PC-3 (cell line): ENCODE data around the gene PADI1. TPM values are rescaled to one million over a fixed set of nuclear protein-coding genes. Genes with fewer than 3 reads are reported as not detected.

ENCODE experiments used
- ATAC-seq: fragments of 200-7000 bp; cut with Tn5 transposase; 2 replicates; pipeline ENCODE4 v1.9.1; 2020; ENCODE audit warnings: mild to moderate bottlenecking, moderate library complexity
- BruUV-seq: library from RNA; stranded (reverse); fragments of 400-500 nt; replicated peaks from 2 replicates; lab custom pipeline; 2021; lab: Mats Ljungman, UMichigan
- CTCF ChIA-PET: fragments of 300-600 bp; sonication (Branson Sonifier 250); formaldehyde crosslinking; loops from one replicate; lab custom pipeline; 2022; ENCODE audit warnings: antibody characterized with exemption; lab: Charles Lee
- POLR2A ChIA-PET: fragments of 300-600 bp; sonication (Branson Sonifier 250); formaldehyde crosslinking; loops from one replicate; lab custom pipeline; 2022; ENCODE audit warnings: antibody characterized with exemption; ENCODE audit not compliant: unreplicated experiment; lab: Charles Lee
- DNase-seq: peaks from one replicate; pipeline ENCODE4 v3.0.0-alpha.2; 2015
- H2AFZ ChIP-seq: fragments of 300-600 bp; sonication (generic); 2 replicates; pipeline ENCODE4 v1.6.0; 2016; ENCODE audit warnings: antibody characterized with exemption, low read length
- H3F3A ChIP-seq: fragments of 300-600 bp; sonication (generic); one replicate; pipeline ENCODE4 v1.6.0; 2017; ENCODE audit warnings: antibody characterized with exemption, low read length, control low read depth, mild to moderate bottlenecking; ENCODE audit not compliant: unreplicated experiment
- H3K27ac ChIP-seq: fragments of 300-600 bp; sonication (generic); 2 replicates; pipeline ENCODE4 v1.5.1; 2016; ENCODE audit warnings: mild to moderate bottlenecking, low read length
- H3K27me3 ChIP-seq: fragments of 300-600 bp; sonication (generic); 2 replicates; pipeline ENCODE4 v1.6.1; 2016; ENCODE audit warnings: low read length, mixed read lengths
- H3K36me3 ChIP-seq: fragments of 300-600 bp; sonication (generic); 2 replicates; pipeline ENCODE4 v1.6.1; 2016; ENCODE audit warnings: low read depth, mixed run types, low read length, mixed read lengths
- H3K4me1 ChIP-seq: fragments of 300-600 bp; sonication (generic); 2 replicates; pipeline ENCODE4 v1.5.1; 2016; ENCODE audit warnings: low read length; ENCODE audit not compliant: insufficient read depth
- H3K4me2 ChIP-seq: fragments of 300-600 bp; sonication (generic); 2 replicates; pipeline ENCODE4 v1.6.0; 2016; ENCODE audit warnings: low read length
- H3K4me3 ChIP-seq: fragments of 300-600 bp; sonication (generic); 2 replicates; pipeline ENCODE4 v1.5.1; 2016; ENCODE audit warnings: mild to moderate bottlenecking, low read length, mixed read lengths
- H3K79me2 ChIP-seq: fragments of 300-600 bp; sonication (generic); 2 replicates; pipeline ENCODE4 v1.6.1; 2017; ENCODE audit warnings: low read length, mixed read lengths
- H3K9ac ChIP-seq: fragments of 300-600 bp; sonication (generic); 2 replicates; pipeline ENCODE4 v1.6.0; 2016; ENCODE audit warnings: mild to moderate bottlenecking, low read length
- H3K9me2 ChIP-seq: fragments of 300-600 bp; sonication (generic); replicated peaks from 2 replicates; pipeline ENCODE4 v1.6.1; 2016; ENCODE audit warnings: mixed run types, low read length, mixed read lengths
- H3K9me3 ChIP-seq: fragments of 300-600 bp; sonication (generic); 2 replicates; pipeline ENCODE4 v1.6.1; 2016; ENCODE audit warnings: low read length, mixed read lengths
- H4K20me1 ChIP-seq: fragments of 300-600 bp; sonication (generic); 2 replicates; pipeline ENCODE4 v1.6.1; 2016; ENCODE audit warnings: low read length, mixed read lengths
- CTCF ChIP-seq: fragments of 300-600 bp; sonication (generic); conservative IDR thresholded peaks from 2 replicates; pipeline ENCODE4 v1.5.1; 2017; ENCODE audit warnings: antibody characterized with exemption, low read depth, mild to moderate bottlenecking, low read length
- EZH2 ChIP-seq: fragments of 300-600 bp; sonication (generic); IDR thresholded peaks from one replicate; pipeline ENCODE4 v1.6.1; 2017; ENCODE audit warnings: antibody characterized with exemption, mild to moderate bottlenecking, low read length; ENCODE audit not compliant: unreplicated experiment
- EZH2phosphoT487 ChIP-seq: fragments of 300-600 bp; sonication (generic); IDR thresholded peaks from 2 replicates; pipeline ENCODE4 v1.6.1; 2018; ENCODE audit warnings: mild to moderate bottlenecking, antibody characterized with exemption, low read length, borderline replicate concordance
- intact Hi-C: fragments of 100-400 bp; cut with micrococcal nuclease; formaldehyde crosslinking; loops from 2 replicates; pipeline ENCODE4 v1.9.0; 2023
- total RNA-seq: library from RNA; depleted of rRNA; stranded (reverse); fragments of >200 nt; gene quantifications from 2 replicates; pipeline ENCODE4 v1.2.3, GENCODE V29; 2014

The PADI1 gene
- total RNA-seq, 1 experiment from 2014 or later = 0.73 TPM

- intact Hi-C loops = no loop called here
- H3K4me2 ChIP-seq = no peak overlapping the region
- no peak for DNase-seq
- H3K27me3 ChIP-seq = no peaks in the 10 kb centered on the region
- H4K20me1 ChIP-seq = no peaks in the 10 kb centered on the region
- ChIA-PET POLR2A (no interaction called here), CTCF (no interaction called here)
- no peaks in the 10 kb centered on the region for H3K9me3 ChIP-seq
- no peaks in the 10 kb centered on the region for H3K36me3 ChIP-seq
- H3K9ac ChIP-seq = no peak overlapping the region
- no peak overlapping the region for H3K4me3 ChIP-seq
- no peak overlapping the region for H3K27ac ChIP-seq
- H3K9me2 ChIP-seq = no peaks in the 10 kb centered on the region
- H3K4me1 ChIP-seq = peaks cover 12% of the 10 kb centered on the region; the same call in 1 of the 2 replicates
- BruUV-seq = no TSS peak
- no peaks in the 10 kb centered on the region for H3K79me2 ChIP-seq
- no peaks in the 10 kb centered on the region for H3F3A ChIP-seq
- no peak overlapping the region for H2AFZ ChIP-seq
- no peak for ATAC-seq
- no peak for TF ChIP-seq CTCF
- no peak for TF ChIP-seq EZH2
- no peak for TF ChIP-seq EZH2phosphoT487
Measured at GRCh38 chr1:17222557-17222956, 17.6 kb downstream of the PADI1 start.

- Histone ChIP-seq H3K79me2 (no peaks in the 10 kb centered on the region), H3K4me1 (peaks cover 23% of the 10 kb centered on the region), H2AFZ (no peak overlapping the region), H4K20me1 (no peaks in the 10 kb centered on the region), H3K9ac (no peak overlapping the region), H3K27me3 (no peaks in the 10 kb centered on the region), H3K27ac (no peak overlapping the region), H3K9me2 (no peaks in the 10 kb centered on the region), H3K4me3 (no peak overlapping the region), H3K9me3 (no peaks in the 10 kb centered on the region), H3K4me2 (no peak overlapping the region), H3F3A (no peaks in the 10 kb centered on the region), H3K36me3 (no peaks in the 10 kb centered on the region)
- POLR2A ChIA-PET = no interaction called here
- DNase-seq (no peak), ATAC-seq (no peak)
- no TSS peak for BruUV-seq
- intact Hi-C loops = no loop called here
- CTCF ChIA-PET = no interaction called here
- no peak for TF ChIP-seq EZH2
- TF ChIP-seq EZH2phosphoT487 = no peak
- no peak for TF ChIP-seq CTCF
Measured at GRCh38 chr1:17224434-17224833, 19.5 kb downstream of the PADI1 start.

GRCh38 chr1:17225140-17225539, 20.2 kb downstream of the PADI1 start:
- H3K9ac ChIP-seq = no peak overlapping the region
- H3K4me3 ChIP-seq = no peak overlapping the region
- DNase-seq = no peak
- no peak overlapping the region for H3K4me2 ChIP-seq
- intact Hi-C loops = no loop called here
- H3F3A ChIP-seq = no peaks in the 10 kb centered on the region
- no peak overlapping the region for H2AFZ ChIP-seq
- no peaks in the 10 kb centered on the region for H3K9me2 ChIP-seq
- H3K79me2 ChIP-seq = no peaks in the 10 kb centered on the region
- no peaks in the 10 kb centered on the region for H3K9me3 ChIP-seq
- no peak overlapping the region for H3K27ac ChIP-seq
- no peak for TF ChIP-seq EZH2phosphoT487
- POLR2A ChIA-PET = no interaction called here
- BruUV-seq = no TSS peak
- H3K4me1 ChIP-seq = peaks cover 30% of the 10 kb centered on the region
- no peaks in the 10 kb centered on the region for H4K20me1 ChIP-seq
- ATAC-seq = no peak
- no peaks in the 10 kb centered on the region for H3K36me3 ChIP-seq
- H3K27me3 ChIP-seq = no peaks in the 10 kb centered on the region
- CTCF ChIA-PET = interaction anchor here (0.5 kb wide), 1 partner anchor 261 kb away, joined by 8 read pairs; no protein-coding TSS in a partner anchor
